ENCODE measurements around the gene BCL2L1.

- TF ChIP-seq CTCF (conservative IDR thresholded peaks at IDR 0.05; ENCODE audit: low read length) (no peak), EZH2phosphoT487 (IDR thresholded peaks at IDR 0.05; ENCODE audit: borderline replicate concordance, low read depth, low read length) (no peak)
These were observed 9.1 kb downstream of the BCL2L1 start for GRCh38 chr20:31713312-31714273.

All from OCI-LY7 (cell line).